HG02571 (cell line): ENCODE results near the gene RUVBL2.

ENCODE experiments used
- ATAC-seq: cut with Tn5 transposase; IDR thresholded peaks from one replicate; pipeline ENCODE4 v1.9.1; 2021; ENCODE audit warnings: mild to moderate bottlenecking, moderate library complexity; ENCODE audit not compliant: unreplicated experiment

RUVBL2 gene

DNA sequence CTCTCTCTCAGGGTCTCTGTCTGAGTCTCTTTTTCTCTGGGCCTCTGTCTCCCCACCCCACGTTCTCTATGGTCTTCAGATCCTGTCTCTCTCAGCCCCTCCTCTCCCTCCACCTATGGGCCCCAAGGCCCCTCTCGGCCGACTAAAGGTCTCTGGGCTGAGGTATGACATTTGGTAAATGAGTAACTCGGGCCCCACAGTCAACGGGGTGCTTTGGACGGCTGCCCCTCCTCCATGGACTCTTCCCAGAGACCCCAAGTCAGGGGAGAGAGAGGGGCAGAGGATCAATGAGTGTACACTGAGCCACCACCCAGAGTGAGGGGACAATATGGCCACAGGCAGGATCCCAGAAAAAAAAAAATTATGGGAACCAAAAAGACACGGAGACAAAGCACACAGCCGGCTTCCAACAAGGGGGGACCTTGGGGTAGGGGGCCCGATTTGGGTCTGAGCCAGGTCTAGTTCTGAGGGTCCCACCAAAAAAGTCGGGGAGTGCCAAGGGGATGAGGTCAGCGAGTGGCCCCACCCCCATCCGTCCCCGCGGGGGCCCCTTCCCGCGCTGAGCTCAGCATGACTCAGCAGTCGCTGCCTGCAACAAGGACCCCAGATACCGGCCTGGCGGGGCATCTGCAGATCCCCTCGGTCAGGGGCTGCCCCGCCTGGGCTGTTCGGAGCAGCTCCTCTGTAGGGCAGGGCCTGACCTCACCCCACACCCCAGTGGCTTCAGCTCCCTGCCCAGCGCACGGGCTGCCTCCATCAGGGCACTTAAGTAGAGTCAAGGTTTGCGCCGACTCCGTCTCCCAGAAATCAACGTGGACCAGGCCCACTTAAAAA is 30.1 kb upstream of the RUVBL2 start:
- no peak for ATAC-seq

DNA sequence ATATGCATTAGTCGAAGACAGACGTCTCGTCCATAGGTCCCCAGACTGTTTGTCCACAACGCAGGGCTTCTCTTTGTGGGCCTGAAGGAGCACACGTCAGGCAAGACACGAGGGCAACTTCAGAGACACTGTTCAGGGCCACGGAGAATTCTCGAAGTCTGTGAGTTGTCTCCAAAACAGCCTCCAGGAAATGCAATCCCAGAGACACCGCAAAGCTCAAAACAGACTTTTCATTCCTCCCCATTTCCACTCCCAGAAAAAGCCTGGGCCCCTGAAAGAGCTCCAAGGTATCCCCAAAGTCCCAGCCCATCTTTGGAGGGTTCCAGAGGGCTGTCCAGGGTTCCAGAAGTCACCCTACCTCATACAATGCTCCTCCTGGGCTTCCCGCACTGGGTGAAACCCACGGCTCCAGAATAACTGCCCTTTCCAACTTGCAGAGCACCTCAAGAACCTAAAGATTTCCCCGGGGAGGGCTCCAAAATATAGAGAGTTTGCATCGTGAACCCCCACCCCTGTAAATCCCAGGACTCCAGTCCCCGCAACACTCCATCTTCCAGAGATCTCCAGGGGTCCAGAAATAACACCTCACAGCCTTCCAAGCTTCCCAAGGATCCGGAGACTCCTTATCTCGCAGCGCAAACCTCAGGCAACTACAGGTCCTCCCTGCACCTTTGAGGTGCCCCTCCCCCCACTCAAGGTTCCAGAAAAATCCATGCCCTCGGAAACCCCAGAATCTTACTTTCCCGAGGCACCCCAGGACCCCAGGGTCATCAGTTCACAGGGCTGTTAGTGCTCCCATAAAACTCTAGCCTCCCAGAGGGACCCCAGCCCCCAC is 29.3 kb upstream of the RUVBL2 start:
- ATAC-seq, result no peak

DNA sequence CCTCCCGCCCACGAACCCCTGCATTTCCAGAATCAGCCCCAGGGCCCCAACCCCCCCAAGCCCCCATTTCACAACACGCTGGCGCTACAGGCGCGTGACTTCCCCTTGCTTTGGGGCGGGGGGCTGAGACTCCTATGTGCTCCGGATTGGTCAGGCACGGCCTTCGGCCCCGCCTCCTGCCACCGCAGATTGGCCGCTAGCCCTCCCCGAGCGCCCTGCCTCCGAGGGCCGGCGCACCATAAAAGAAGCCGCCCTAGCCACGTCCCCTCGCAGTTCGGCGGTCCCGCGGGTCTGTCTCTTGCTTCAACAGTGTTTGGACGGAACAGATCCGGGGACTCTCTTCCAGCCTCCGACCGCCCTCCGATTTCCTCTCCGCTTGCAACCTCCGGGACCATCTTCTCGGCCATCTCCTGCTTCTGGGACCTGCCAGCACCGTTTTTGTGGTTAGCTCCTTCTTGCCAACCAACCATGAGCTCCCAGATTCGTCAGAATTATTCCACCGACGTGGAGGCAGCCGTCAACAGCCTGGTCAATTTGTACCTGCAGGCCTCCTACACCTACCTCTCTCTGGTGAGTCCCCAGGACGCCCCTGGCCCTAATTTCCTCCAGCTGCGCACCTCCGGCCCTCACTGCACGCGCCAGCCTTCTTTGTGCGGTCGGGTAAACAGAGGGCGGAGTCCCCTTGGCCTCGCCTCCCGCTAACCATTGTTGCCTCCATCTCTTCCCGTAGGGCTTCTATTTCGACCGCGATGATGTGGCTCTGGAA is 28.5 kb upstream of the RUVBL2 start, which contains the start of gene FTL:
Gene FTL (plus strand): TSS at position 270 of the 766 bp plus-strand sequence. CDS start 199 bp downstream, at position 469.
- peak; percentile 58 for ATAC-seq

- ATAC-seq, result peak; percentile 12
Observed at GRCh38 chr19:48965806-48966540, 27.7 kb upstream of the RUVBL2 start.

DNA sequence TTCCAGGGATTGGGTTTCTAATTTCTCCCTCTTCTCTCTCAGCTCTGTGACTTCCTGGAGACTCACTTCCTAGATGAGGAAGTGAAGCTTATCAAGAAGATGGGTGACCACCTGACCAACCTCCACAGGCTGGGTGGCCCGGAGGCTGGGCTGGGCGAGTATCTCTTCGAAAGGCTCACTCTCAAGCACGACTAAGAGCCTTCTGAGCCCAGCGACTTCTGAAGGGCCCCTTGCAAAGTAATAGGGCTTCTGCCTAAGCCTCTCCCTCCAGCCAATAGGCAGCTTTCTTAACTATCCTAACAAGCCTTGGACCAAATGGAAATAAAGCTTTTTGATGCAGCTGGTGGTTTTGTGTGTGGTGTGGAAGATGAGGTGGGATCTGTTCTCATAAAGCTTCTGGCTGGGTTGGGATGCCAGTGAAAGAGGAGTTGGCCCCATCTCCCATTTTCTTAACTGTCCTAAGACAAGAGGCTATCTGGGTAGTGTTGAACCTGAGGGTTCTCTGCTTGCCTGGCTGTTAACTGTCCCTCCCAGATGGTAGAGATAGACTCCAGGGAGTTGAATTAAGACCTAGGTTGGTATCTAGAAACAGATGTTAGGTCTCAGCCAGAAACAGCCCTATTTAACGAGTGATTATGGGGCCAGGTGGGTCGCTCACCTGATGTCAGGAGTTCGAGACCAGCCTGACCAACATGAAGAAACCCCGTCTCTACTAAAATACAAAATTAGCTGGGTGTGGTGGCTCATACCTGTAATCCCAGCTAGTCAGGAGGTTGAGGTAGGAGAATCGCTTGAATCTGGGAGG is 26.9 kb upstream of the RUVBL2 start:
- no peak for ATAC-seq

- no peak for ATAC-seq
Observed at GRCh38 chr19:48967346-48968178, 26.1 kb upstream of the RUVBL2 start.

DNA sequence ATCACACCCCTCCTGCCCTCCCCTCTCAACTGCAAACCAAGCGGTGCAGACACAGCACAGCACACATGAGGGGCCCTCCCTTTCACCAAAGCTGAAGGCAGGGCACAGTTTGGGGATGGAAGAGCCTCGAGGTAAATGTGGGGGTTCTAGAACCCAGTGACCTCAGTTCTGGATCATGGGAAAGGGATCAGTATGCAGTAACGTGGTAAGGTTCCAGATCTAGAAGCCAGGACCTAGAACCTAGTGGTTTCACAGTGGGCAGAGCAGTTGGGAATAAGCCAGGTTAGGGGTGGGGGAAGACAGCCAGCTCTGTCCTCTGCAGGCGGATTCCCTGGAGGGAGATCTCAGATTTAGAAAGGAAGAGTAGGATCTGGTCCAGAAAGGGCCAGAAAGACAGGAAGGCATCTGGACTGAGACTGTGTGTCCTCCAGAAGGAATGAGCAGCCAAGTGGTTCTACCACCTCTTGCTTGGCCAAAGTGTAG is 25.5 kb upstream of the RUVBL2 start:
- no peak for ATAC-seq

DNA sequence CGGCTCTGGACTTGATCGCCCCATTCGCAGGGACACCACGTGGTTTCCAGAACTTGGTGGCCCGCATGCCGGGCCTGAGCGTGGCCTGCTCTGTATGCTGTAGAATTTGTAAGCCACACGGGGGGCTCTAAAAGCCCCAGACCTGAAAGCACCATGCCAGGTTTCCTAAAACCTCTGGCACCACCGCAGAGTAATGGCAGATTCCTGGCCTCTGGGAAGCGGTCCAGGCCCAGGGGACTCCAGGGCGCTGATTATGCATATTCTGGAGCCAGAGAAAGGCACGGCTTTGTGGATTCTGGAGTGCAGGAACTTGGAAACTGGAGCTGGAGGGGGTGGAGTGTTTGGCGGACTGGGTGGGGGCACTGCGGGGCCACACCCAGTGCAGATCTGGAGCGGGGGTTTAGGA is 24.9 kb upstream of the RUVBL2 start:
- no peak for ATAC-seq

DNA sequence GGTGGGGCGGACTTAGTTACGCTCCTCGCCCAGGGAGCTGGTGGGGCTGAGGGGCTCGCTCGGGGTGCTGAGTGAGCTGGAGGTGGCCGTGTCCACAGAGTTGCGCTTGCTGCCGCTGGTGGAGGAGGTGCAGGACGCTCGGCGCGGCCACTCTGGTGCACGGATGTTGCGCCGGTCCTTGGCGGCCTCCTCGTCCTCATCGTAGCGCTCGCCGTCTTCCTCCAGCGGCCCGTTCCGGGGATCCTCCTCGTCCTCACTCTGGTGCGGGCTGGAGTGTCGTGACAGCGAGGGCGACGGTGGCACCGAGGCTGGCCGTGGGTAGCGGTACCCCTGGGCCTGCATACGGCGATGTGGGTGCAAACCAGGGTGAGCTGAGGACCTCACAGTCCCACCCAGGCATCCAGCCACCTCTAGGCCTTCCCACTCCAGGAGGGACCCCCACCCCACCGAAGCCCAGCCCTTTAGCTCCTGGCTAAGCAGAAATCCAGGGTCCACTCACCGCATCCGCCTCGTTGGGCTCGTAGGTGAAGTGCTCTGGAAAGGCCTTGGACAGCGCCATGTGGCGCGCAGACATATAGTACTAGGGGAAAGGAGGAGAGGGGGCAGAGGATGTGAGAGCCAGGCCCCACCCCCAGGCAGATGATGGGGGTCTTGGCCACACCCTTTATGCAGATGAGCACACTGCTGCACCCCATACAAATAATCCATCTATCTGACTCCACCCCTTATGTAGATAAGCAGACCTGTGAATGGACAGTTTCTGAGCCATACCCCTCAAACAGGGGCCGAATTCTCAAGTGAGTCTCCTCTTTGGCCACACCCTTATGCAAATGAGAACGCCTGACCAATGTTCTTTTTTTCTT is 24.2 kb upstream of the RUVBL2 start:
- ATAC-seq, result no peak

GRCh38 chr19:48970139-48970766 is 23.4 kb upstream of the RUVBL2 start:
- ATAC-seq, result no peak

DNA sequence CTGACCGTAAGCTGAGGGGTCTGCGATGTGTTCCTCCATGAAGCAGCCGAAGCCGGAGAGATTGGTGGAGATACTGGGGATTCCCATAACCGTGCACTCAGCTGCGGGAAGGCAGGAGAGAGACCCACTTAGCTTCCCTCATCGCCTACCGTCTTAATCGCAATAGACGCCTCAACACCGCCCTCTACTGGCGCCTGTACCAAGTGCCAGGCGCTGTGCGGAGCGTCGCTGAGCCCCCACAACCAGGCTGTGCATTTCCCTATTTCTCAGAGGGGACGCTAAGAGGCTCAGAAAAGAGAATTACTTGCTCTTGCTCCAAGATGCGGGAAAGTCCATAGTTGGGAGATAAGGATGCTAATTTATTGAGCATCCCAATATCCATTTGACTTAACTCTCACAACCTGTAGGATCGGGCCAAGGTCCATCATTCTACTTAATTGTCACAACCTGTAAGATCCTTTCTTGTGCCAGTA is 22.7 kb upstream of the RUVBL2 start:
- ATAC-seq, result no peak

- ATAC-seq, result no peak
Observed at GRCh38 chr19:48975947-48976847, 17.5 kb upstream of the RUVBL2 start.

DNA sequence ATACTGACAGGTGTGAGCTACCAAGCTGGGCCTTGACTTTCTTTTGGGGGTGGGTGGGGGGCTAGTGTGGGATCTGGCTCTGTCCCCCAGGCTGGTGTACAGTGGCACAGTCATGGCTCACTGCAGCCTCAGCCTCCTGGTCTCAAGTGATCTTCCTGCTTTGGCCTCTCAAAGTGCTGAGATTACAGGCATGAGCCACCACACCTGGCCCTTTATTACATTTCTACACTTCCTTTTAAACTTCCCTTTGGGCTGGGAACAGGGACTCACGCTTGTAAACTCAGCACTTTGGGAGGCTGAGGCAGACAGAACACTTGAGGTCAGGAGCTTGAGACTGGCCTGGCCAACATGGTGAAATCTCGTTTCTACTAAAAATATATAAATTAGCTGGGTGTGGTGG is 16.6 kb upstream of the RUVBL2 start:
- no peak for ATAC-seq

- no peak for ATAC-seq
Observed at GRCh38 chr19:48982280-48982679, 11.4 kb upstream of the RUVBL2 start.

GRCh38 chr19:48985711-48986110 is 8.0 kb upstream of the RUVBL2 start:
- ATAC-seq, result no peak

DNA sequence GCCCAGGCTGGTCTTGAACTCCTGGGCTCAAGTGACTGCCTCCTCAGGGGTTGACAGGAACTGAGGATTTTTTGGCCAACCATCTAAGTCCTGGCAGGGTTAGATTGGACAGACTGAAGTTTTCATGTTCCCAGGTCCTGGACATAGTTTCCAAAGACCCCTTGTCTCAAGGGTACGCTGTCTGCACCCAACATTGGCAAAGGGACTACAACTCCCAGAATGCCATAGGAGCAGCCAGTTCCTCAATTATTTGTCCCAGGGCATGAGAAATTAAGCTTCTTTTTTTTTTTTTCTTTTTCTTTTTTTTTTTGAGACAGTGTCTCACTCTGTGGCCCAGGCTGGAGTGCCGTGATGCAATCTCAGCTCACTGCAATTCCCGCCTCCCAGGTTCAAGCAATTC is 7.5 kb upstream of the RUVBL2 start:
- ATAC-seq, result no peak
